ENCODE data around the gene KCNIP4.

Gene KCNIP4

GRCh38 chr4:21013501-21013900 is 935.1 kb downstream of the KCNIP4 start:
- DNase-seq (ENCODE audit: low read depth) = no peak
- no peak for TF ChIP-seq CTCF (conservative IDR thresholded peaks at IDR 0.05; ENCODE audit: low read depth, low read length)
- H3K4me3 ChIP-seq (ENCODE audit: low read depth, low read length) = no peak overlapping the region

- no peak for TF ChIP-seq CTCF (conservative IDR thresholded peaks at IDR 0.05; ENCODE audit: low read depth, low read length)
- no peak overlapping the region for H3K4me3 ChIP-seq (ENCODE audit: low read depth, low read length)
- peak; percentile 3 for DNase-seq (ENCODE audit: low read depth)
Measured at GRCh38 chr4:21012851-21013331, 935.7 kb downstream of the KCNIP4 start.

- DNase-seq (ENCODE audit: low read depth) = no peak
- no peak for TF ChIP-seq CTCF (conservative IDR thresholded peaks at IDR 0.05; ENCODE audit: low read depth, low read length)
- H3K4me3 ChIP-seq (ENCODE audit: low read depth, low read length) = no peak overlapping the region
Measured at GRCh38 chr4:21011106-21011505, 937.5 kb downstream of the KCNIP4 start.

- TF ChIP-seq CTCF (conservative IDR thresholded peaks at IDR 0.05; ENCODE audit: low read depth, low read length) = no peak
- no peak overlapping the region for H3K4me3 ChIP-seq (ENCODE audit: low read depth, low read length)
- no peak for DNase-seq (ENCODE audit: low read depth)
Measured at GRCh38 chr4:21009956-21010355, 938.6 kb downstream of the KCNIP4 start.

- TF ChIP-seq CTCF (conservative IDR thresholded peaks at IDR 0.05; ENCODE audit: low read depth, low read length) = no peak
- no peak for DNase-seq (ENCODE audit: low read depth)
- H3K4me3 ChIP-seq (ENCODE audit: low read depth, low read length) = no peak overlapping the region
Measured at GRCh38 chr4:21005647-21006046, 942.9 kb downstream of the KCNIP4 start.

- TF ChIP-seq CTCF (conservative IDR thresholded peaks at IDR 0.05; ENCODE audit: low read depth, low read length) = no peak
- H3K4me3 ChIP-seq (ENCODE audit: low read depth, low read length) = no peak overlapping the region
- DNase-seq (ENCODE audit: low read depth) = no peak
Measured at GRCh38 chr4:21002976-21003375, 945.6 kb downstream of the KCNIP4 start.

- no peak for TF ChIP-seq CTCF (conservative IDR thresholded peaks at IDR 0.05; ENCODE audit: low read depth, low read length)
- H3K4me3 ChIP-seq (ENCODE audit: low read depth, low read length) = no peak overlapping the region
- no peak for DNase-seq (ENCODE audit: low read depth)
Measured at GRCh38 chr4:21002286-21002685, 946.3 kb downstream of the KCNIP4 start.

Measured in choroid plexus epithelial cell (primary cell).